HepG2 (cell line): ENCODE measurements around the gene PSORS1C1. TPM values are rescaled to one million over a fixed set of nuclear protein-coding genes. Genes with fewer than 3 reads are reported as not detected.

Experiments used
- CREB1 ChIP-seq, 2 experiments: fragments of 450-650 bp in 1 of 2; IDR thresholded peaks; 2 replicates each; pipeline ENCODE4 v1.6.1; 2016 to 2017; ENCODE audit warnings: control low read depth in 1 of 2, mild to moderate bottlenecking in 1 of 2, missing compliant biosample characterization in 1 of 2, missing genetic modification characterization in 1 of 2
- JARID2 ChIP-seq: sonication (generic); formaldehyde crosslinking; IDR thresholded peaks from 2 replicates; pipeline ENCODE4 v1.8.1; 2023; ENCODE audit warnings: missing genetic modification reagents, inconsistent platforms; ENCODE audit not compliant: insufficient replicate concordance
- ZNF33A ChIP-seq: sonication (generic); formaldehyde crosslinking; IDR thresholded peaks from 2 replicates; pipeline ENCODE4 v1.5.1; 2020; ENCODE audit warnings: missing genetic modification reagents, mild to moderate bottlenecking, moderate library complexity, borderline replicate concordance
- polyA plus RNA-seq, 8 experiments: library from polyadenylated mRNA; depleted of rRNA in 3 of 8; stranded (reverse) in 7 of 8; unstranded in 1 of 8; fragments of >200 nt; fragmentation: Illumina TruSeq in 4 of 8; extraction: Trizol in 4 of 8; gene quantifications; 2 replicates each; pipeline versions ENCODE4 v1.2.1 to v1.2.3, GENCODE V29; 2011 to 2016; ENCODE audit warnings: low read depth in 4 of 8, missing spikeins in 1 of 8, mixed read lengths in 1 of 8; ENCODE audit not compliant: insufficient read depth in 1 of 8
- total RNA-seq, 5 experiments: library from RNA; depleted of rRNA; stranded (reverse); fragments of >200 nt; fragmentation: Illumina TruSeq; extraction: Trizol; gene quantifications; 2 replicates each; pipeline ENCODE4 v1.2.3, GENCODE V29; 2016; ENCODE audit warnings: low read depth in 1 of 5
- TF ChIP-seq, protein P1 (sequence below): sonication (generic); formaldehyde crosslinking; IDR thresholded peaks from 2 replicates; pipeline ENCODE4 v1.4.0; 2020; ENCODE audit warnings: mild to moderate bottlenecking, missing genetic modification reagents
- TF ChIP-seq, protein P2 (sequence below): sonication (generic); formaldehyde crosslinking; conservative IDR thresholded peaks from 2 replicates; pipeline ENCODE4 v1.8.1; 2023; ENCODE audit warnings: missing genetic modification reagents
- TF ChIP-seq, protein P3 (sequence below): sonication (generic); formaldehyde crosslinking; IDR thresholded peaks from 2 replicates; pipeline ENCODE4 v1.5.1; 2020; ENCODE audit warnings: mild to moderate bottlenecking, moderate library complexity, missing genetic modification reagents
- TF ChIP-seq, protein P4 (sequence below): sonication (generic); formaldehyde crosslinking; IDR thresholded peaks from 2 replicates; pipeline ENCODE4 v1.4.0; 2020; ENCODE audit warnings: missing genetic modification reagents

Gene PSORS1C1
- total and polyA plus RNA-seq, 2 of the 13 experiments (the other 11 are each of a cell fraction or from before 2014, with no cell fraction given) = 0.01 to 0.02 TPM

DNA sequence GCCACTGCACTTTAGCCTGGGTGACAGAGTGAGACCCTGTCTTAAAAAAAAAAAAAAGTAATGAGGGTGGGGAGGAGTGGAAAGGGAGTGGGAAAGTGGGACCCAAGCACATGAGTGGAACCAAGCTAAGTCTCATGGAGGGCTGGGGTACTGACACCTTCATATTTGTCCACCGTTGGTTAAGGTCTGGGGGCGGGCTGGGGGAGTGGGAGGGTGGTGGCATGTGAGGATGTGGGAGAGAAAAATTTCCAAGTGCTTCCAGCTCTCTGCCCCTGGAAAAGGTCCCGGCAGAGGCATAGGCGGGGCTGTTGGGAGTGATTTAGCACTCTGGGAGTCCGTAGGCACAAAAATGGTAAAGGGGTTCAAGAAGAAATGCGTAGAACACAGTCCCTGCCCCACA is 18.2 kb downstream of the PSORS1C1 start (continued):
- TF ChIP-seq, protein P1, sequence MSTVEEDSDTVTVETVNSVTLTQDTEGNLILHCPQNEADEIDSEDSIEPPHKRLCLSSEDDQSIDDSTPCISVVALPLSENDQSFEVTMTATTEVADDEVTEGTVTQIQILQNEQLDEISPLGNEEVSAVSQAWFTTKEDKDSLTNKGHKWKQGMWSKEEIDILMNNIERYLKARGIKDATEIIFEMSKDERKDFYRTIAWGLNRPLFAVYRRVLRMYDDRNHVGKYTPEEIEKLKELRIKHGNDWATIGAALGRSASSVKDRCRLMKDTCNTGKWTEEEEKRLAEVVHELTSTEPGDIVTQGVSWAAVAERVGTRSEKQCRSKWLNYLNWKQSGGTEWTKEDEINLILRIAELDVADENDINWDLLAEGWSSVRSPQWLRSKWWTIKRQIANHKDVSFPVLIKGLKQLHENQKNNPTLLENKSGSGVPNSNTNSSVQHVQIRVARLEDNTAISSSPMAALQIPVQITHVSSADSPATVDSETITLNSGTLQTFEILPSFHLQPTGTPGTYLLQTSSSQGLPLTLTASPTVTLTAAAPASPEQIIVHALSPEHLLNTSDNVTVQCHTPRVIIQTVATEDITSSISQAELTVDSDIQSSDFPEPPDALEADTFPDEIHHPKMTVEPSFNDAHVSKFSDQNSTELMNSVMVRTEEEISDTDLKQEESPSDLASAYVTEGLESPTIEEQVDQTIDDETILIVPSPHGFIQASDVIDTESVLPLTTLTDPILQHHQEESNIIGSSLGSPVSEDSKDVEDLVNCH (CRISPR knock-in tag) = no peak
- TF ChIP-seq JARID2 (CRISPR knock-in tag) (no peak), CREB1 (IDR thresholded peaks at IDR 0.05) (no peak), CREB1 (CRISPR knock-in tag; IDR thresholded peaks at IDR 0.05) (no peak), ZNF33A (CRISPR knock-in tag) (no peak)
- TF ChIP-seq, protein P2, sequence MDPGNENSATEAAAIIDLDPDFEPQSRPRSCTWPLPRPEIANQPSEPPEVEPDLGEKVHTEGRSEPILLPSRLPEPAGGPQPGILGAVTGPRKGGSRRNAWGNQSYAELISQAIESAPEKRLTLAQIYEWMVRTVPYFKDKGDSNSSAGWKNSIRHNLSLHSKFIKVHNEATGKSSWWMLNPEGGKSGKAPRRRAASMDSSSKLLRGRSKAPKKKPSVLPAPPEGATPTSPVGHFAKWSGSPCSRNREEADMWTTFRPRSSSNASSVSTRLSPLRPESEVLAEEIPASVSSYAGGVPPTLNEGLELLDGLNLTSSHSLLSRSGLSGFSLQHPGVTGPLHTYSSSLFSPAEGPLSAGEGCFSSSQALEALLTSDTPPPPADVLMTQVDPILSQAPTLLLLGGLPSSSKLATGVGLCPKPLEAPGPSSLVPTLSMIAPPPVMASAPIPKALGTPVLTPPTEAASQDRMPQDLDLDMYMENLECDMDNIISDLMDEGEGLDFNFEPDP = no peak
- TF ChIP-seq, protein P3, sequence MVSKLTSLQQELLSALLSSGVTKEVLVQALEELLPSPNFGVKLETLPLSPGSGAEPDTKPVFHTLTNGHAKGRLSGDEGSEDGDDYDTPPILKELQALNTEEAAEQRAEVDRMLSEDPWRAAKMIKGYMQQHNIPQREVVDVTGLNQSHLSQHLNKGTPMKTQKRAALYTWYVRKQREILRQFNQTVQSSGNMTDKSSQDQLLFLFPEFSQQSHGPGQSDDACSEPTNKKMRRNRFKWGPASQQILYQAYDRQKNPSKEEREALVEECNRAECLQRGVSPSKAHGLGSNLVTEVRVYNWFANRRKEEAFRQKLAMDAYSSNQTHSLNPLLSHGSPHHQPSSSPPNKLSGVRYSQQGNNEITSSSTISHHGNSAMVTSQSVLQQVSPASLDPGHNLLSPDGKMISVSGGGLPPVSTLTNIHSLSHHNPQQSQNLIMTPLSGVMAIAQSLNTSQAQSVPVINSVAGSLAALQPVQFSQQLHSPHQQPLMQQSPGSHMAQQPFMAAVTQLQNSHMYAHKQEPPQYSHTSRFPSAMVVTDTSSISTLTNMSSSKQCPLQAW = no peak
- TF ChIP-seq, protein P4, sequence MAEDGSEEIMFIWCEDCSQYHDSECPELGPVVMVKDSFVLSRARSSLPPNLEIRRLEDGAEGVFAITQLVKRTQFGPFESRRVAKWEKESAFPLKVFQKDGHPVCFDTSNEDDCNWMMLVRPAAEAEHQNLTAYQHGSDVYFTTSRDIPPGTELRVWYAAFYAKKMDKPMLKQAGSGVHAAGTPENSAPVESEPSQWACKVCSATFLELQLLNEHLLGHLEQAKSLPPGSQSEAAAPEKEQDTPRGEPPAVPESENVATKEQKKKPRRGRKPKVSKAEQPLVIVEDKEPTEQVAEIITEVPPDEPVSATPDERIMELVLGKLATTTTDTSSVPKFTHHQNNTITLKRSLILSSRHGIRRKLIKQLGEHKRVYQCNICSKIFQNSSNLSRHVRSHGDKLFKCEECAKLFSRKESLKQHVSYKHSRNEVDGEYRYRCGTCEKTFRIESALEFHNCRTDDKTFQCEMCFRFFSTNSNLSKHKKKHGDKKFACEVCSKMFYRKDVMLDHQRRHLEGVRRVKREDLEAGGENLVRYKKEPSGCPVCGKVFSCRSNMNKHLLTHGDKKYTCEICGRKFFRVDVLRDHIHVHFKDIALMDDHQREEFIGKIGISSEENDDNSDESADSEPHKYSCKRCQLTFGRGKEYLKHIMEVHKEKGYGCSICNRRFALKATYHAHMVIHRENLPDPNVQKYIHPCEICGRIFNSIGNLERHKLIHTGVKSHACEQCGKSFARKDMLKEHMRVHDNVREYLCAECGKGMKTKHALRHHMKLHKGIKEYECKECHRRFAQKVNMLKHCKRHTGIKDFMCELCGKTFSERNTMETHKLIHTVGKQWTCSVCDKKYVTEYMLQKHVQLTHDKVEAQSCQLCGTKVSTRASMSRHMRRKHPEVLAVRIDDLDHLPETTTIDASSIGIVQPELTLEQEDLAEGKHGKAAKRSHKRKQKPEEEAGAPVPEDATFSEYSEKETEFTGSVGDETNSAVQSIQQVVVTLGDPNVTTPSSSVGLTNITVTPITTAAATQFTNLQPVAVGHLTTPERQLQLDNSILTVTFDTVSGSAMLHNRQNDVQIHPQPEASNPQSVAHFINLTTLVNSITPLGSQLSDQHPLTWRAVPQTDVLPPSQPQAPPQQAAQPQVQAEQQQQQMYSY (CRISPR knock-in tag) = no peak
